Testis (tissue), 2 donors: ENCODE data around the gene SPSB4.

Experiments used
- POLR2A ChIP-seq: fragments of 450-650 bp; IDR thresholded peaks from one replicate; pipeline ENCODE4 v1.6.1; 2017; ENCODE audit warnings: antibody characterized with exemption, mild to moderate bottlenecking, moderate library complexity
- TF ChIP-seq, protein P1 (sequence below), 3 experiments: fragments of 450-650 bp in 2 of 3; fragments of 200-600 bp in 1 of 3; sonication (generic) in 1 of 3; IDR thresholded peaks; one replicate each; pipeline ENCODE4 v1.5.1; 2016 to 2019; ENCODE audit warnings: antibody characterized with exemption in 3 of 3, mild to moderate bottlenecking in 2 of 3, moderate library complexity in 1 of 3

- TF ChIP-seq POLR2A, result no peak
- TF ChIP-seq, protein P1, sequence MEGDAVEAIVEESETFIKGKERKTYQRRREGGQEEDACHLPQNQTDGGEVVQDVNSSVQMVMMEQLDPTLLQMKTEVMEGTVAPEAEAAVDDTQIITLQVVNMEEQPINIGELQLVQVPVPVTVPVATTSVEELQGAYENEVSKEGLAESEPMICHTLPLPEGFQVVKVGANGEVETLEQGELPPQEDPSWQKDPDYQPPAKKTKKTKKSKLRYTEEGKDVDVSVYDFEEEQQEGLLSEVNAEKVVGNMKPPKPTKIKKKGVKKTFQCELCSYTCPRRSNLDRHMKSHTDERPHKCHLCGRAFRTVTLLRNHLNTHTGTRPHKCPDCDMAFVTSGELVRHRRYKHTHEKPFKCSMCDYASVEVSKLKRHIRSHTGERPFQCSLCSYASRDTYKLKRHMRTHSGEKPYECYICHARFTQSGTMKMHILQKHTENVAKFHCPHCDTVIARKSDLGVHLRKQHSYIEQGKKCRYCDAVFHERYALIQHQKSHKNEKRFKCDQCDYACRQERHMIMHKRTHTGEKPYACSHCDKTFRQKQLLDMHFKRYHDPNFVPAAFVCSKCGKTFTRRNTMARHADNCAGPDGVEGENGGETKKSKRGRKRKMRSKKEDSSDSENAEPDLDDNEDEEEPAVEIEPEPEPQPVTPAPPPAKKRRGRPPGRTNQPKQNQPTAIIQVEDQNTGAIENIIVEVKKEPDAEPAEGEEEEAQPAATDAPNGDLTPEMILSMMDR (IDR thresholded peaks at IDR 0.05), result no peak
These were observed 23.4 kb downstream of the SPSB4 start for GRCh38 chr3:141074529-141074928.
